HFF-Myc (cell line): ENCODE results near the gene ABR.
"Not testable (repeated sequence)": the region's sequence is repeated elsewhere in the genome, so short reads cannot be mapped to it uniquely, and the experiment has no call there.

Experiments used
- DNase-seq: peaks from one replicate; pipeline ENCODE4 v3.0.0-alpha.2; 2011; ENCODE audit warnings: low read depth; ENCODE audit errors: extremely low read depth
- H3K4me3 ChIP-seq: replicated peaks from 2 replicates; pipeline ENCODE4 v1.5.1; 2011; ENCODE audit warnings: low read depth, mild to moderate bottlenecking, control low read depth, low read length
- TF ChIP-seq, protein P1 (sequence below): IDR thresholded peaks from 2 replicates; pipeline ENCODE4 v1.5.1; 2012; ENCODE audit warnings: mild to moderate bottlenecking, low read depth, low read length, control low read depth; ENCODE audit errors: missing control alignments

Gene ABR

DNA sequence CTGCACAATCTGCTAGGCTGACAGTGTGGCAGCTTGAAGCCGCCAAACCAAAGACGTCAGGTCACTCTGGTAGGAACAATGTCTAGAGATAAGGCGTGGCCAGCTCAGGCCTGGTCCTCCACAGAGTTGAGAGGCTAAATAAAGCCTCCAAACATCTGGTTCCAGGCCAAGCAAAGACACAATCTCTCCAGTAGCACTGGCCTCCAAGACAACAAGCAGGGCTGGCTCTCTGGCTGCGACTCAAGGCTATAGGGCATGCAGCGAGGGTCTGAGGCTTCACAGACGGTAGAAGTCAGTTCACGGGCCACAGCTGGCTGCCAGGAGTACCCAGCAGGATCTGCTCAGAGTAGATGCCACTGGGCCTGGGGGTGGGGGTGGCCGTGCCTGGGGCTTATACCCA lies 75.6 kb downstream of the ABR start:
- TF ChIP-seq, protein P1, sequence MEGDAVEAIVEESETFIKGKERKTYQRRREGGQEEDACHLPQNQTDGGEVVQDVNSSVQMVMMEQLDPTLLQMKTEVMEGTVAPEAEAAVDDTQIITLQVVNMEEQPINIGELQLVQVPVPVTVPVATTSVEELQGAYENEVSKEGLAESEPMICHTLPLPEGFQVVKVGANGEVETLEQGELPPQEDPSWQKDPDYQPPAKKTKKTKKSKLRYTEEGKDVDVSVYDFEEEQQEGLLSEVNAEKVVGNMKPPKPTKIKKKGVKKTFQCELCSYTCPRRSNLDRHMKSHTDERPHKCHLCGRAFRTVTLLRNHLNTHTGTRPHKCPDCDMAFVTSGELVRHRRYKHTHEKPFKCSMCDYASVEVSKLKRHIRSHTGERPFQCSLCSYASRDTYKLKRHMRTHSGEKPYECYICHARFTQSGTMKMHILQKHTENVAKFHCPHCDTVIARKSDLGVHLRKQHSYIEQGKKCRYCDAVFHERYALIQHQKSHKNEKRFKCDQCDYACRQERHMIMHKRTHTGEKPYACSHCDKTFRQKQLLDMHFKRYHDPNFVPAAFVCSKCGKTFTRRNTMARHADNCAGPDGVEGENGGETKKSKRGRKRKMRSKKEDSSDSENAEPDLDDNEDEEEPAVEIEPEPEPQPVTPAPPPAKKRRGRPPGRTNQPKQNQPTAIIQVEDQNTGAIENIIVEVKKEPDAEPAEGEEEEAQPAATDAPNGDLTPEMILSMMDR = no peak
- DNase-seq = no peak
- no peak overlapping the region for H3K4me3 ChIP-seq

DNA sequence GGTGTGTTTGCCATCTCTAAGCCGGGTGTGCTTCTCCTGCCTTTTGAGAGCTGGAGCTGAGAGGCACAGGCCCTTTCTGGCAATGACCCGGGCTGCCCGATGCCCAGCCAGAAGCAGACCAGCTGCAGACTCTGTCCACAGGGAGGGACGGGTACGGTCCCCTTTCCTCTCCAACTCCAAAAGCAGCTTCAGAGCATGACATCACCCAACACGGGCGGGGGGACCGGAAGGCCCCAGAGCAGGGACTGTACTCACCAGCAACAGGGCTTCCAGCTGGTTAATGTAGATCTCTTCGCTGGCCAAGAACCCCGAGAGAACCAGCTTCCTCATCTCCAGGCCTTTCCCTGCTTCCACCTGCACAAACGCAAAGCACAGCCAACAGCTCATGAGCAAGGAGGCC lies 79.4 kb downstream of the ABR start:
- no peak for DNase-seq
- TF ChIP-seq, protein P1 = no peak
- H3K4me3 ChIP-seq = no peak overlapping the region

GRCh38 chr17:1099242-1099641 lies 80.5 kb downstream of the ABR start:
- DNase-seq = no peak
- no peak overlapping the region for H3K4me3 ChIP-seq
- TF ChIP-seq, protein P1 = no peak

- H3K4me3 ChIP-seq, DNase-seq: not testable (repeated sequence)
Observed at GRCh38 chr17:1097972-1098744, 81.6 kb downstream of the ABR start.

GRCh38 chr17:1096215-1096614 lies 83.6 kb downstream of the ABR start:
- DNase-seq = no peak
- H3K4me3 ChIP-seq = no peak overlapping the region
- TF ChIP-seq, protein P1 = no peak

GRCh38 chr17:1095853-1096173 lies 84.0 kb downstream of the ABR start:
- H3K4me3 ChIP-seq = no peak overlapping the region
- DNase-seq = no peak
- TF ChIP-seq, protein P1 = no peak

- no peak for DNase-seq
- TF ChIP-seq, protein P1 = no peak
- H3K4me3 ChIP-seq = no peak overlapping the region
Observed at GRCh38 chr17:1095090-1095852, 84.5 kb downstream of the ABR start.
